Muscle layer of duodenum (tissue), 2 donors: ENCODE results near the gene RGR.

ENCODE experiments used
- H3K27ac ChIP-seq: one replicate; pipeline ENCODE4 v1.7.0; 2013; ENCODE audit warnings: mild to moderate bottlenecking, low read length
- H3K27me3 ChIP-seq: one replicate; pipeline ENCODE4 v1.7.0; 2013; ENCODE audit warnings: low read depth, mild to moderate bottlenecking, control low read depth, low read length
- H3K36me3 ChIP-seq, 2 donors: one replicate each; pipeline ENCODE4 v1.7.0; 2013; ENCODE audit warnings: low read length in 2 of 2, control low read depth in 1 of 2, mild to moderate bottlenecking in 1 of 2; ENCODE audit not compliant: insufficient read depth in 2 of 2, control insufficient read depth in 1 of 2
- H3K4me1 ChIP-seq, 2 donors: one replicate each; pipeline ENCODE4 v1.7.0; 2013; ENCODE audit warnings: low read length in 2 of 2, mild to moderate bottlenecking in 2 of 2, control low read depth in 1 of 2, moderate library complexity in 1 of 2; ENCODE audit not compliant: insufficient read depth in 2 of 2, control insufficient read depth in 1 of 2
- H3K4me3 ChIP-seq, 2 donors: one replicate each; pipeline ENCODE4 v1.7.0; 2013; ENCODE audit warnings: low read length in 2 of 2, low read depth in 1 of 2, mild to moderate bottlenecking in 1 of 2
- H3K9me3 ChIP-seq, 2 donors: one replicate each; pipeline ENCODE4 v1.7.0; 2013; ENCODE audit warnings: low read length in 2 of 2, control low read depth in 1 of 2, mild to moderate bottlenecking in 1 of 2; ENCODE audit not compliant: control insufficient read depth in 1 of 2
- donor health status: healthy.

RGR gene

GRCh38 chr10:84238909-84239308 is 5.9 kb upstream of the RGR start:
- H3K4me1 ChIP-seq: no peaks in the 10 kb centered on the region
- no peaks in the 10 kb centered on the region for H3K9me3 ChIP-seq
- H3K27me3 ChIP-seq: peaks cover 4% of the 10 kb centered on the region
- H3K27ac ChIP-seq: no peak overlapping the region
- H3K4me3 ChIP-seq: no peak overlapping the region
- H3K36me3 ChIP-seq: no peaks in the 10 kb centered on the region

- Histone ChIP-seq H3K27me3 (peaks cover 4% of the 10 kb centered on the region), H3K27ac (no peak within 1 kb of the TSS), H3K4me3 (no peak within 1 kb of the TSS), H3K4me1 (no peaks in the 10 kb centered on the region), H3K9me3 (no peaks in the 10 kb centered on the region), H3K36me3 (no peaks in the 10 kb centered on the region)
Observed at GRCh38 chr10:84241185-84241790, 3.6 kb upstream of the RGR start, which contains the start of gene LRIT1. TSS of gene LRIT1 (minus strand) at chr10:84241546. CDS start at chr10:84241439, 107 bp downstream.

- Histone ChIP-seq H3K36me3 (no peaks in the 10 kb centered on the region), H3K4me1 (no peaks in the 10 kb centered on the region), H3K27ac (no peak overlapping the region), H3K4me3 (no peak overlapping the region), H3K27me3 (peaks cover 4% of the 10 kb centered on the region), H3K9me3 (no peaks in the 10 kb centered on the region)
Observed at GRCh38 chr10:84243759-84244158, 1.1 kb upstream of the RGR start.

- H3K4me3 ChIP-seq: no peak overlapping the region
- no peak overlapping the region for H3K27ac ChIP-seq
- H3K4me1 ChIP-seq: no peaks in the 10 kb centered on the region
- no peaks in the 10 kb centered on the region for H3K27me3 ChIP-seq
- no peaks in the 10 kb centered on the region for H3K9me3 ChIP-seq
- no peaks in the 10 kb centered on the region for H3K36me3 ChIP-seq
Observed at GRCh38 chr10:84247496-84247895, 2.6 kb downstream of the RGR start.

- Histone ChIP-seq H3K4me3 (no peak overlapping the region), H3K36me3 (no peaks in the 10 kb centered on the region), H3K4me1 (no peaks in the 10 kb centered on the region), H3K27me3 (no peaks in the 10 kb centered on the region), H3K27ac (no peak overlapping the region), H3K9me3 (no peaks in the 10 kb centered on the region)
Observed at GRCh38 chr10:84248794-84249193, 3.9 kb downstream of the RGR start.

GRCh38 chr10:84254552-84255478 is 10.0 kb downstream of the RGR start:
- no peak overlapping the region for H3K4me3 ChIP-seq
- H3K9me3 ChIP-seq: no peaks in the 10 kb centered on the region

GRCh38 chr10:84256510-84257342 is 11.9 kb downstream of the RGR start:
- H3K4me1 ChIP-seq: peaks cover 0 to 5% of the 10 kb centered on the region in 2 donors
- no peaks in the 10 kb centered on the region for H3K9me3 ChIP-seq
- no peaks in the 10 kb centered on the region for H3K27me3 ChIP-seq
- peak overlapping the region in 1 of 2 donors; percentile 14 for H3K4me3 ChIP-seq
- H3K36me3 ChIP-seq: no peaks in the 10 kb centered on the region
- H3K27ac ChIP-seq: no peak overlapping the region

More at GRCh38 chr10:84254552-84255478, 10.0 kb downstream of the RGR start:
- H3K4me1 ChIP-seq: peaks cover 0 to 5% of the 10 kb centered on the region in 2 donors
- no peaks in the 10 kb centered on the region for H3K36me3 ChIP-seq
- no peaks in the 10 kb centered on the region for H3K27me3 ChIP-seq
- H3K27ac ChIP-seq: no peak overlapping the region

- Histone ChIP-seq H3K36me3 (no peaks in the 10 kb centered on the region), H3K27ac (no peak overlapping the region), H3K27me3 (no peaks in the 10 kb centered on the region), H3K4me1 (peaks cover 0 to 5% of the 10 kb centered on the region in 2 donors), H3K9me3 (no peaks in the 10 kb centered on the region), H3K4me3 (peak overlapping the region in 1 of 2 donors; percentile 14)
Observed at GRCh38 chr10:84257343-84258020, 12.6 kb downstream of the RGR start.

GRCh38 chr10:84258034-84258695 is 13.3 kb downstream of the RGR start:
- H3K9me3 ChIP-seq: no peaks in the 10 kb centered on the region
- no peak overlapping the region for H3K4me3 ChIP-seq
- H3K36me3 ChIP-seq: no peaks in the 10 kb centered on the region
- no peak overlapping the region for H3K27ac ChIP-seq
- H3K27me3 ChIP-seq: no peaks in the 10 kb centered on the region
- H3K4me1 ChIP-seq: peaks cover 0 to 5% of the 10 kb centered on the region in 2 donors

- Histone ChIP-seq H3K9me3 (no peaks in the 10 kb centered on the region), H3K36me3 (no peaks in the 10 kb centered on the region), H3K4me1 (peaks cover 0 to 5% of the 10 kb centered on the region in 2 donors), H3K27me3 (no peaks in the 10 kb centered on the region), H3K4me3 (no peak overlapping the region), H3K27ac (no peak overlapping the region)
Observed at GRCh38 chr10:84261236-84261915, 16.5 kb downstream of the RGR start.
